Skeletal muscle tissue (tissue), 4 donors: ENCODE data around the gene MSANTD1. TPM values are rescaled to one million over a fixed set of nuclear protein-coding genes. Genes with fewer than 3 reads are reported as not detected.

Experiments used
- H3K27ac ChIP-seq: one replicate; pipeline ENCODE4 v1.7.0; 2013; ENCODE audit warnings: mild to moderate bottlenecking, low read depth, low read length, inconsistent platforms
- H3K27me3 ChIP-seq, 3 donors: one replicate each; pipeline ENCODE4 v1.7.0; 2013; ENCODE audit warnings: low read length in 3 of 3; ENCODE audit not compliant: control insufficient read depth in 3 of 3, insufficient read depth in 3 of 3
- H3K36me3 ChIP-seq, 3 donors: one replicate each; pipeline ENCODE4 v1.7.0; 2013; ENCODE audit warnings: low read length in 3 of 3; ENCODE audit not compliant: control insufficient read depth in 3 of 3, insufficient read depth in 3 of 3
- H3K4me1 ChIP-seq, 3 donors: one replicate each; pipeline ENCODE4 v1.7.0; 2013; ENCODE audit warnings: low read length in 3 of 3, mild to moderate bottlenecking in 3 of 3; ENCODE audit not compliant: control insufficient read depth in 3 of 3, insufficient read depth in 3 of 3
- H3K4me3 ChIP-seq, 3 donors: one replicate each; pipeline ENCODE4 v1.7.0; 2013; ENCODE audit warnings: low read length in 3 of 3
- H3K9ac ChIP-seq, 3 donors: one replicate each; pipeline ENCODE4 v1.7.0; 2013; ENCODE audit warnings: low read length in 3 of 3, mild to moderate bottlenecking in 3 of 3, moderate library complexity in 2 of 3, low read depth in 1 of 3
- H3K9me3 ChIP-seq, 3 donors: one replicate each; pipeline ENCODE4 v1.7.0; 2013; ENCODE audit warnings: low read length in 3 of 3; ENCODE audit not compliant: control insufficient read depth in 3 of 3
- total RNA-seq: library from RNA; depleted of rRNA; stranded (reverse); fragments of >200 nt; gene quantifications from one replicate; pipeline ENCODE4 v1.2.3, GENCODE V29; 2014
- donor health status: Osteomylitis.

The MSANTD1 gene
- total RNA-seq, 1 donor from 2014 or later: 1.0 TPM

- Histone ChIP-seq H3K27me3 (no peaks in the 10 kb centered on the region), H3K9ac (no peak overlapping the region), H3K9me3 (no peaks in the 10 kb centered on the region)
Measured at GRCh38 chr4:3232871-3233271, 16.1 kb upstream of the MSANTD1 start.

GRCh38 chr4:3233391-3234071 is 15.4 kb upstream of the MSANTD1 start:
- H3K4me1 ChIP-seq: peaks cover 0 to 4% (median 0%) of the 10 kb centered on the region in 3 donors
- no peaks in the 10 kb centered on the region for H3K27me3 ChIP-seq
- H3K9ac ChIP-seq: no peak overlapping the region
- H3K36me3 ChIP-seq: peaks cover 80 to 91% (median 89%) of the 10 kb centered on the region in 3 donors
- H3K9me3 ChIP-seq: no peaks in the 10 kb centered on the region
- no peak overlapping the region for H3K27ac ChIP-seq
- H3K4me3 ChIP-seq: no peak overlapping the region

More at GRCh38 chr4:3232871-3233271, 16.1 kb upstream of the MSANTD1 start:
- Histone ChIP-seq H3K4me1 (peaks cover 0 to 5% (median 0%) of the 10 kb centered on the region in 3 donors), H3K36me3 (peaks cover 82 to 94% (median 90%) of the 10 kb centered on the region in 3 donors), H3K27ac (no peak overlapping the region), H3K4me3 (no peak overlapping the region)

GRCh38 chr4:3234171-3235029 is 14.6 kb upstream of the MSANTD1 start:
- H3K27me3 ChIP-seq: no peaks in the 10 kb centered on the region
- no peaks in the 10 kb centered on the region for H3K9me3 ChIP-seq
- H3K4me3 ChIP-seq: no peak overlapping the region
- peaks cover 74 to 89% (median 84%) of the 10 kb centered on the region in 3 donors for H3K36me3 ChIP-seq
- H3K9ac ChIP-seq: no peak overlapping the region
- H3K4me1 ChIP-seq: peaks cover 0 to 11% (median 0%) of the 10 kb centered on the region in 3 donors
- no peak overlapping the region for H3K27ac ChIP-seq

GRCh38 chr4:3235030-3235345 is 14.0 kb upstream of the MSANTD1 start:
- Histone ChIP-seq H3K27ac (no peak overlapping the region), H3K27me3 (no peaks in the 10 kb centered on the region), H3K4me3 (no peak overlapping the region), H3K4me1 (peaks cover 0 to 17% (median 0%) of the 10 kb centered on the region in 3 donors), H3K9me3 (no peaks in the 10 kb centered on the region), H3K36me3 (peaks cover 73 to 89% (median 84%) of the 10 kb centered on the region in 3 donors), H3K9ac (no peak overlapping the region)

GRCh38 chr4:3235581-3235980 is 13.4 kb upstream of the MSANTD1 start:
- no peak overlapping the region for H3K9ac ChIP-seq
- no peaks in the 10 kb centered on the region for H3K9me3 ChIP-seq
- peaks cover 0 to 23% (median 0%) of the 10 kb centered on the region in 3 donors for H3K4me1 ChIP-seq
- H3K27ac ChIP-seq: no peak overlapping the region
- H3K4me3 ChIP-seq: no peak overlapping the region
- H3K27me3 ChIP-seq: no peaks in the 10 kb centered on the region
- peaks cover 71 to 87% (median 84%) of the 10 kb centered on the region in 3 donors for H3K36me3 ChIP-seq

GRCh38 chr4:3236326-3236878 is 12.6 kb upstream of the MSANTD1 start:
- no peaks in the 10 kb centered on the region for H3K27me3 ChIP-seq
- peaks cover 0 to 24% (median 0%) of the 10 kb centered on the region in 3 donors for H3K4me1 ChIP-seq
- H3K4me3 ChIP-seq: no peak overlapping the region
- H3K27ac ChIP-seq: no peak overlapping the region
- H3K9ac ChIP-seq: no peak overlapping the region
- H3K36me3 ChIP-seq: peaks cover 68 to 87% (median 84%) of the 10 kb centered on the region in 3 donors
- H3K9me3 ChIP-seq: no peaks in the 10 kb centered on the region

- H3K27ac ChIP-seq: no peak overlapping the region
- no peak overlapping the region for H3K4me3 ChIP-seq
- peaks cover 0 to 24% (median 0%) of the 10 kb centered on the region in 3 donors for H3K4me1 ChIP-seq
- H3K9ac ChIP-seq: no peak overlapping the region
- no peaks in the 10 kb centered on the region for H3K9me3 ChIP-seq
- H3K36me3 ChIP-seq: peaks cover 62 to 84% (median 78%) of the 10 kb centered on the region in 3 donors
- no peaks in the 10 kb centered on the region for H3K27me3 ChIP-seq
Measured at GRCh38 chr4:3237266-3237665, 11.7 kb upstream of the MSANTD1 start.

- Histone ChIP-seq H3K4me1 (peaks cover 0 to 24% (median 0%) of the 10 kb centered on the region in 3 donors), H3K4me3 (no peak overlapping the region), H3K36me3 (peaks cover 56 to 80% (median 78%) of the 10 kb centered on the region in 3 donors)
Measured at GRCh38 chr4:3237712-3238560, 11.0 kb upstream of the MSANTD1 start.

GRCh38 chr4:3238721-3239120 is 10.2 kb upstream of the MSANTD1 start:
- H3K9ac ChIP-seq: no peak overlapping the region
- H3K36me3 ChIP-seq: peaks cover 48 to 78% (median 72%) of the 10 kb centered on the region in 3 donors
- H3K27me3 ChIP-seq: no peaks in the 10 kb centered on the region
- H3K4me3 ChIP-seq: no peak overlapping the region
- H3K9me3 ChIP-seq: no peaks in the 10 kb centered on the region
- peaks cover 0 to 24% (median 0%) of the 10 kb centered on the region in 3 donors for H3K4me1 ChIP-seq
- H3K27ac ChIP-seq: no peak overlapping the region

More at GRCh38 chr4:3237712-3238560, 11.0 kb upstream of the MSANTD1 start:
- H3K9ac ChIP-seq: no peak overlapping the region
- H3K27me3 ChIP-seq: no peaks in the 10 kb centered on the region
- H3K27ac ChIP-seq: no peak overlapping the region
- H3K9me3 ChIP-seq: no peaks in the 10 kb centered on the region
